D721Med (cell line): ENCODE measurements around the gene RCSD1.

Experiments used
- DNase-seq: peaks from one replicate; pipeline ENCODE4 v3.0.0; 2011; ENCODE audit warnings: low spot score; ENCODE audit not compliant: insufficient read length
- FAIRE-seq: peaks from 2 replicates; lab custom pipeline; 2011; peaks lifted over from hg19 to GRCh38; lab: Jason Lieb, UNC
- CTCF ChIP-seq: IDR thresholded peaks from 2 replicates; pipeline ENCODE4 v1.5.1; 2012; ENCODE audit warnings: mild to moderate bottlenecking, control low read depth; ENCODE audit not compliant: insufficient read depth; ENCODE audit errors: missing control alignments

The RCSD1 gene

GRCh38 chr1:167697667-167698141 lies 67.7 kb downstream of the RCSD1 start:
- TF ChIP-seq CTCF: no peak
- no peak for DNase-seq
- FAIRE-seq: no peak

GRCh38 chr1:167698313-167698712 lies 68.3 kb downstream of the RCSD1 start:
- FAIRE-seq: no peak
- no peak for DNase-seq
- TF ChIP-seq CTCF: no peak

GRCh38 chr1:167701510-167701909 lies 71.5 kb downstream of the RCSD1 start:
- no peak for FAIRE-seq
- TF ChIP-seq CTCF: no peak
- no peak for DNase-seq

- no peak for FAIRE-seq
- TF ChIP-seq CTCF: no peak
Measured at GRCh38 chr1:167703557-167703956, 73.5 kb downstream of the RCSD1 start.

GRCh38 chr1:167704715-167705114 lies 74.7 kb downstream of the RCSD1 start:
- no peak for FAIRE-seq
- TF ChIP-seq CTCF: no peak
- DNase-seq: no peak

More at GRCh38 chr1:167703557-167703956, 73.5 kb downstream of the RCSD1 start:
- no peak for DNase-seq

GRCh38 chr1:167705250-167705649 lies 75.2 kb downstream of the RCSD1 start:
- DNase-seq (no peak), FAIRE-seq (no peak)
- TF ChIP-seq CTCF: no peak

GRCh38 chr1:167706363-167706762 lies 76.3 kb downstream of the RCSD1 start:
- DNase-seq: no peak

More at GRCh38 chr1:167706363-167706762, 76.3 kb downstream of the RCSD1 start:
- no peak for FAIRE-seq
- TF ChIP-seq CTCF: no peak
